GM03348 (cell line): Measurements from ENCODE around the gene HDAC8.
"Not testable (repeated sequence)": the region's sequence is repeated elsewhere in the genome, so short reads cannot be mapped to it uniquely, and the experiment has no call there.

Source experiments
- DNase-seq: peaks from one replicate; pipeline ENCODE4 v3.0.0; 2012; ENCODE audit warnings: low spot score

HDAC8 gene

GRCh38 chrX:72572248-72573157 lies at the start of gene HDAC8:
HDAC8 (minus strand) TSS chrX:72572843; CDS start chrX:72572761, 82 bp downstream.
- DNase-seq: peak; percentile 69

- DNase-seq: peak; percentile 3
Measured at GRCh38 chrX:72621625-72622485, 49.2 kb upstream of the HDAC8 start.

GRCh38 chrX:72621163-72621562 lies 48.5 kb upstream of the HDAC8 start:
- DNase-seq: no peak

- DNase-seq: peak; percentile 53
Measured at GRCh38 chrX:72620550-72621145, 48.0 kb upstream of the HDAC8 start.

- DNase-seq: no peak
Measured at GRCh38 chrX:72609313-72609712, 36.7 kb upstream of the HDAC8 start.

GRCh38 chrX:72604705-72605104 lies 32.1 kb upstream of the HDAC8 start:
- no peak for DNase-seq

GRCh38 chrX:72604112-72604511 lies 31.5 kb upstream of the HDAC8 start:
- DNase-seq: no peak

GRCh38 chrX:72591038-72591437 lies 18.4 kb upstream of the HDAC8 start:
- not testable (repeated sequence) for DNase-seq

GRCh38 chrX:72584163-72584562 lies 11.5 kb upstream of the HDAC8 start:
- DNase-seq: no peak

- DNase-seq: peak; percentile 8
Measured at GRCh38 chrX:72576141-72576894, 3.7 kb upstream of the HDAC8 start.

GRCh38 chrX:72573158-72573511 lies 492 bp upstream of the HDAC8 start:
- no peak for DNase-seq

- DNase-seq: peak; percentile 4
Measured at GRCh38 chrX:72569786-72570185, 2.9 kb downstream of the HDAC8 start.

GRCh38 chrX:72568406-72569092 lies 4.1 kb downstream of the HDAC8 start:
- no peak for DNase-seq

GRCh38 chrX:72566448-72566847 lies 6.2 kb downstream of the HDAC8 start:
- DNase-seq: no peak

- DNase-seq: not testable (repeated sequence)
Measured at GRCh38 chrX:72559655-72560054, 13.0 kb downstream of the HDAC8 start.

GRCh38 chrX:72554448-72555140 lies 18.0 kb downstream of the HDAC8 start:
- DNase-seq: no peak

GRCh38 chrX:72552443-72552842 lies 20.2 kb downstream of the HDAC8 start:
- not testable (repeated sequence) for DNase-seq

GRCh38 chrX:72545990-72546389 lies 26.7 kb downstream of the HDAC8 start:
- no peak for DNase-seq

- peak; percentile 27 for DNase-seq
Measured at GRCh38 chrX:72540318-72540717, 32.3 kb downstream of the HDAC8 start.

GRCh38 chrX:72539822-72540221 lies 32.8 kb downstream of the HDAC8 start:
- DNase-seq: no peak

- no peak for DNase-seq
Measured at GRCh38 chrX:72536542-72536941, 36.1 kb downstream of the HDAC8 start.
